Measurements from ENCODE around the gene CAPN9.
"Not testable (repeated sequence)": the region's sequence is repeated elsewhere in the genome, so short reads cannot be mapped to it uniquely, and the experiment has no call there.

Gene CAPN9

GRCh38 chr1:230713915-230714764 lies 33.0 kb upstream of the CAPN9 start, which contains the start of gene AGT:
Gene AGT, minus strand, starts transcription at chr1:230714122. Its CDS starts 3,299 bp downstream, at chr1:230710823.
- peak within 1 kb of the TSS; percentile 57 to 72 (median 61) for H3K27ac Mint-ChIP-seq
- H3K27me3 Mint-ChIP-seq (ENCODE audit: low read depth), result no peaks in the 10 kb centered on the region
- TF ChIP-seq CTCF (IDR thresholded peaks at IDR 0.05; ENCODE audit: unreplicated experiment in 3 of 3), result no peak
- H3K4me1 Mint-ChIP-seq, result peaks cover 20% of the 10 kb centered on the region
- H3K36me3 Mint-ChIP-seq (ENCODE audit: low read depth), result peaks cover 3% of the 10 kb centered on the region
- peaks cover 10% of the 10 kb centered on the region for H3K9me3 Mint-ChIP-seq
- peak within 1 kb of the TSS in 2 of 3 experiments; percentile 56 to 61 for H3K4me3 Mint-ChIP-seq

- Mint-ChIP-seq H3K4me1 (peaks cover 20% of the 10 kb centered on the region), H3K27ac (no peak overlapping the region), H3K27me3 (ENCODE audit: low read depth) (no peaks in the 10 kb centered on the region), H3K4me3 (no peak overlapping the region), H3K36me3 (ENCODE audit: low read depth) (peaks cover 3% of the 10 kb centered on the region), H3K9me3 (peaks cover 10% of the 10 kb centered on the region)
- TF ChIP-seq CTCF (IDR thresholded peaks at IDR 0.05; ENCODE audit: unreplicated experiment in 3 of 3), result no peak
Observed at GRCh38 chr1:230715510-230715909, 31.7 kb upstream of the CAPN9 start.

- peaks cover 20% of the 10 kb centered on the region for H3K4me1 Mint-ChIP-seq
- not testable (repeated sequence) for H3K27me3 Mint-ChIP-seq (ENCODE audit: low read depth); H3K36me3 Mint-ChIP-seq (ENCODE audit: low read depth); H3K4me3 Mint-ChIP-seq
- peak overlapping the region in 1 of 3 experiments; percentile 38 for H3K27ac Mint-ChIP-seq
- H3K9me3 Mint-ChIP-seq, result peaks cover 13% of the 10 kb centered on the region
Observed at GRCh38 chr1:230716453-230716852, 30.7 kb upstream of the CAPN9 start.

- H3K27ac Mint-ChIP-seq, result no peak overlapping the region
- H3K4me3 Mint-ChIP-seq, result no peak overlapping the region
- H3K27me3 Mint-ChIP-seq (ENCODE audit: low read depth), result no peaks in the 10 kb centered on the region
- peaks cover 16% of the 10 kb centered on the region for H3K9me3 Mint-ChIP-seq
- peaks cover 20% of the 10 kb centered on the region for H3K4me1 Mint-ChIP-seq
- TF ChIP-seq CTCF (IDR thresholded peaks at IDR 0.05; ENCODE audit: unreplicated experiment in 3 of 3), result no peak
- H3K36me3 Mint-ChIP-seq (ENCODE audit: low read depth), result peaks cover 8% of the 10 kb centered on the region
Observed at GRCh38 chr1:230717251-230717650, 29.9 kb upstream of the CAPN9 start.

GRCh38 chr1:230721849-230722522 lies 25.2 kb upstream of the CAPN9 start:
- H3K27me3 Mint-ChIP-seq (ENCODE audit: low read depth); H3K27ac Mint-ChIP-seq; H3K36me3 Mint-ChIP-seq (ENCODE audit: low read depth); H3K4me3 Mint-ChIP-seq: not testable (repeated sequence)
- Mint-ChIP-seq H3K9me3 (peaks cover 14% of the 10 kb centered on the region), H3K4me1 (peaks cover 19% of the 10 kb centered on the region)

- Mint-ChIP-seq H3K27me3 (ENCODE audit: low read depth) (no peaks in the 10 kb centered on the region), H3K4me1 (peaks cover 44% of the 10 kb centered on the region), H3K9me3 (peaks cover 14% of the 10 kb centered on the region), H3K4me3 (no peak overlapping the region), H3K36me3 (ENCODE audit: low read depth) (peaks cover 5% of the 10 kb centered on the region), H3K27ac (peak overlapping the region; percentile 35 to 88 (median 79))
- TF ChIP-seq CTCF (IDR thresholded peaks at IDR 0.05; ENCODE audit: unreplicated experiment in 3 of 3), result no peak
Observed at GRCh38 chr1:230725256-230726012, 21.8 kb upstream of the CAPN9 start.
